Measurements from ENCODE around the gene SLC8A1. TPM values are rescaled to one million over a fixed set of nuclear protein-coding genes. Genes with fewer than 3 reads are reported as not detected.

Gene SLC8A1
- total RNA-seq, 1 donor from 2014 or later: 5.7 TPM

DNA sequence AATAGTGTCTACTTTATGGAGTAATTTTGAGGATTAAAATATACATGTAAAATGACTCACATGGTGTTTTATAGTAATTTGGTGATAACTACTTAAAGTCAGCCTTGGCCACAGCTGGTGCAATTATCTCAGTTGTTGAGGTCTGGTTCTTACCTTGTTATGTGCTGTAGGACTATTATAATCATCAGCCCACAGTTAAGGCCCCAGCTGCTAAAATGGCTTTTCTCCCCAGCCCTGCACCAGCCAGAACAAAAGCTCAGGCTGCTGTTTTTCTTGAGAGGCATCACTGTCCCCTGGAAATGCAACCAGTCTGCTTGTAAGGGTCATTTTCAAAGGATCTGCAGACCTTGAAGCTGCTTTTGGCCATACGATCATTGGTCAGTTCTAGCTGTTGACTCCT is 389.5 kb downstream of the SLC8A1 start:
- no peaks in the 10 kb centered on the region for H3K36me3 Mint-ChIP-seq (ENCODE audit: insufficient read depth)
- peaks cover 8% of the 10 kb centered on the region for H3K9me3 Mint-ChIP-seq (ENCODE audit: low read depth)
- no peaks in the 10 kb centered on the region for H3K4me1 Mint-ChIP-seq (ENCODE audit: low read depth)
- no peak overlapping the region for H3K4me3 Mint-ChIP-seq (ENCODE audit: low read depth)
- H3K27me3 Mint-ChIP-seq: no peaks in the 10 kb centered on the region
- DNase-seq (ENCODE audit: low spot score, unreplicated experiment): no peak
- TF ChIP-seq, protein P1, sequence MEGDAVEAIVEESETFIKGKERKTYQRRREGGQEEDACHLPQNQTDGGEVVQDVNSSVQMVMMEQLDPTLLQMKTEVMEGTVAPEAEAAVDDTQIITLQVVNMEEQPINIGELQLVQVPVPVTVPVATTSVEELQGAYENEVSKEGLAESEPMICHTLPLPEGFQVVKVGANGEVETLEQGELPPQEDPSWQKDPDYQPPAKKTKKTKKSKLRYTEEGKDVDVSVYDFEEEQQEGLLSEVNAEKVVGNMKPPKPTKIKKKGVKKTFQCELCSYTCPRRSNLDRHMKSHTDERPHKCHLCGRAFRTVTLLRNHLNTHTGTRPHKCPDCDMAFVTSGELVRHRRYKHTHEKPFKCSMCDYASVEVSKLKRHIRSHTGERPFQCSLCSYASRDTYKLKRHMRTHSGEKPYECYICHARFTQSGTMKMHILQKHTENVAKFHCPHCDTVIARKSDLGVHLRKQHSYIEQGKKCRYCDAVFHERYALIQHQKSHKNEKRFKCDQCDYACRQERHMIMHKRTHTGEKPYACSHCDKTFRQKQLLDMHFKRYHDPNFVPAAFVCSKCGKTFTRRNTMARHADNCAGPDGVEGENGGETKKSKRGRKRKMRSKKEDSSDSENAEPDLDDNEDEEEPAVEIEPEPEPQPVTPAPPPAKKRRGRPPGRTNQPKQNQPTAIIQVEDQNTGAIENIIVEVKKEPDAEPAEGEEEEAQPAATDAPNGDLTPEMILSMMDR (IDR thresholded peaks at IDR 0.05; ENCODE audit: unreplicated experiment): no peak
- no peak overlapping the region for H3K27ac Mint-ChIP-seq

DNA sequence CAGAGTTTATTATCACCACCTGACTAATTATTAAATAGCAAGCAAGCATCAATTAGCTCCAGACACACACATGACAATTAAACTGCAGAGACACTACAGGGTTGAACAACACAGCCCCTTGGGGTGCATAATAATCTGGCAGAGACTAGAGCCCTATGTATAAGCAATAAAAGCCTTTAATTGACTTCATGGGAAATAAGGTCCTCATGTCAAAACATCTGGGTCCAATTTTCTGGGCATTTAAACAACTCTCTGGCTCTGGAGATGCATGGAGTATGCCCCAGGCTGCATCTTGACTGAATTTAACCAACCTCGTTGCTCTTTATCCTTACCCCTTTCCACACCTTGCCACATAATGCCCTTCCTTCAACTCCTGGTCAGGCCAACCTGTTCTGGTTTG is 402.1 kb downstream of the SLC8A1 start:
- H3K27ac Mint-ChIP-seq: no peak overlapping the region
- TF ChIP-seq, protein P1 (IDR thresholded peaks at IDR 0.05; ENCODE audit: unreplicated experiment): no peak
- no peaks in the 10 kb centered on the region for H3K36me3 Mint-ChIP-seq (ENCODE audit: insufficient read depth)
- no peak for DNase-seq (ENCODE audit: low spot score, unreplicated experiment)
- no peak overlapping the region for H3K4me3 Mint-ChIP-seq (ENCODE audit: low read depth)
- H3K4me1 Mint-ChIP-seq (ENCODE audit: low read depth): no peaks in the 10 kb centered on the region
- no peaks in the 10 kb centered on the region for H3K9me3 Mint-ChIP-seq (ENCODE audit: low read depth)
- peaks cover 4% of the 10 kb centered on the region for H3K27me3 Mint-ChIP-seq

DNA sequence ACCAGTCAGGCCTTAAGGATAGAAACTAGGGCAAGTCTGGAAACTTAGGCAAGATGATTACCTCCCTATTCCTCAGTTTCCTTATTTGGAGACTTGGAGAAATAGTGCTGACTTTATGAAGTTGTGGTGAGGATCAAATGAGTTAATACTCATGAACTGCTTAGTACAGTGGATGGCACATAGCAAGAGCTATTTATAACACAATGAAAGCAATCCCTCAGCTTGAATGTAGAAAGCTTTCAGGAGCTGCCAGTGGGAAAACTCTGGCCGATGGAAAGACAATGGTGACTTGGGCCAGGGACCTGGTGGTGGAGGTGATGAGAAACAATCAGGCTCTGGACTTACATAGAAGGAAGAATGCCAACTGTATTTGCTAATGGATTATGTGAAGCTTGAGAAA is 403.4 kb downstream of the SLC8A1 start:
- no peaks in the 10 kb centered on the region for H3K9me3 Mint-ChIP-seq (ENCODE audit: low read depth)
- H3K27me3 Mint-ChIP-seq: peaks cover 4% of the 10 kb centered on the region
- H3K4me1 Mint-ChIP-seq (ENCODE audit: low read depth): no peaks in the 10 kb centered on the region
- no peak for DNase-seq (ENCODE audit: low spot score, unreplicated experiment)
- no peak overlapping the region for H3K4me3 Mint-ChIP-seq (ENCODE audit: low read depth)
- TF ChIP-seq, protein P1 (IDR thresholded peaks at IDR 0.05; ENCODE audit: unreplicated experiment): no peak
- no peaks in the 10 kb centered on the region for H3K36me3 Mint-ChIP-seq (ENCODE audit: insufficient read depth)
- H3K27ac Mint-ChIP-seq: no peak overlapping the region

DNA sequence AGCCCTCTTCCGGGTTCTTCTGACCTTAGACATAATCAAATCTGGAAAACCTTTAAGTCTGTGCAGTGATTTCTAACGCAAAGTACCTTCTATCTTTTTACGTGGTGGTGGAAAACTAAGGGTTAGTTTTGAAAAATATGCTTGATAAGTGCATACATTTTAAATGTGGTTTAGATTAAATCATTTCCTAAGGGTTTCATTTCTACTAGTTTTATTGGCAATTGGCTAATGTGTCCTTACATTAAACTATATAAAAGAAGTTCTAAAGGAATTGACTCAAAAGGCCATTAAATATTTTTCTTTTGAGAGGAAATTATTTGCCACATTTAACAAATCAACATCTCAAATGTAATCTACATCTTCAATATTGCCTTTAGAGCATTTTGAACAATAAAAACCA is 404.5 kb downstream of the SLC8A1 start:
- H3K4me3 Mint-ChIP-seq (ENCODE audit: low read depth): no peak overlapping the region
- no peaks in the 10 kb centered on the region for H3K4me1 Mint-ChIP-seq (ENCODE audit: low read depth)
- no peaks in the 10 kb centered on the region for H3K36me3 Mint-ChIP-seq (ENCODE audit: insufficient read depth)
- peaks cover 7% of the 10 kb centered on the region for H3K27me3 Mint-ChIP-seq
- DNase-seq (ENCODE audit: low spot score, unreplicated experiment): no peak
- no peaks in the 10 kb centered on the region for H3K9me3 Mint-ChIP-seq (ENCODE audit: low read depth)
- H3K27ac Mint-ChIP-seq: no peak overlapping the region
- TF ChIP-seq, protein P1 (IDR thresholded peaks at IDR 0.05; ENCODE audit: unreplicated experiment): no peak

Measured in progenitor cell of endocrine pancreas (in vitro differentiated cells).